IMR-90 (cell line): ENCODE measurements around the gene KIF18A.

Experiments used
- BHLHE40 ChIP-seq: fragments of 150-350 bp; IDR thresholded peaks from 2 replicates; pipeline ENCODE4 v1.6.1; 2016; ENCODE audit warnings: mild to moderate bottlenecking, low read depth, low read length
- CHD1 ChIP-seq: IDR thresholded peaks from 2 replicates; pipeline ENCODE4 v1.6.1; 2012; ENCODE audit warnings: low read depth, low read length, improper control_type of control experiment
- MAFK ChIP-seq: IDR thresholded peaks from 2 replicates; pipeline ENCODE4 v1.6.1; 2012; ENCODE audit warnings: low read depth, low read length, improper control_type of control experiment
- MXI1 ChIP-seq: IDR thresholded peaks from 2 replicates; pipeline ENCODE4 v1.6.1; 2012; ENCODE audit warnings: low read depth, mild to moderate bottlenecking, low read length, moderate library complexity, borderline replicate concordance
- POLR2A ChIP-seq: IDR thresholded peaks from 2 replicates; pipeline ENCODE4 v1.6.1; 2012; ENCODE audit warnings: mild to moderate bottlenecking, low read depth, low read length
- RAD21 ChIP-seq: IDR thresholded peaks from 2 replicates; pipeline ENCODE4 v1.6.1; 2012; ENCODE audit warnings: low read length, improper control_type of control experiment
- SMC3 ChIP-seq: fragments of 150-350 bp; IDR thresholded peaks from 2 replicates; pipeline ENCODE4 v1.6.1; 2016; ENCODE audit warnings: low read depth, mild to moderate bottlenecking, antibody characterized with exemption, low read length, moderate library complexity
- TF ChIP-seq, protein P1 (sequence below): conservative IDR thresholded peaks from 2 replicates; pipeline ENCODE4 v1.5.1; 2012; ENCODE audit warnings: mild to moderate bottlenecking, low read depth, low read length, improper control_type of control experiment
- TF ChIP-seq, protein P2 (sequence below): fragments of 150-350 bp; IDR thresholded peaks from 2 replicates; pipeline ENCODE4 v1.6.1; 2017; ENCODE audit warnings: mild to moderate bottlenecking, antibody characterized with exemption, low read length, low read depth

DNA sequence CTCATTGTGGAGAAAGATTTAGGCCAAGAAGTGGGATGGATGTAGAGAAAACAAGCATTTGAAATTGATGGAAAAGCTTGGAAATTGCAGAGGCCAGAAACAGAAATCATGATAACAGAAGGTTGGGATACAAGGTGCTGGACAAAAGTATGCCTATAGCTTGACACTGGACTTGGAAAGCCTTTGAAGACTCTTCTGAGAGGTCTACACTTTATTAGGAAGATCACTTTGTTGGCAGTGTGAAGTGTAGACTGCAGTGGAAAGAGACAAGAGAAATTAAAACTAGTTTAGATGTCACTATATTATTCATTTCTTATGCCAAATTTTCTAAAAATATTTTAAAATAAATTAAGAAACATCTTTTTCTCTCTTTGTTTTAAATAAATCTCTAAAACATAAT, 59.1 kb downstream of the KIF18A start:
- TF ChIP-seq, protein P1, sequence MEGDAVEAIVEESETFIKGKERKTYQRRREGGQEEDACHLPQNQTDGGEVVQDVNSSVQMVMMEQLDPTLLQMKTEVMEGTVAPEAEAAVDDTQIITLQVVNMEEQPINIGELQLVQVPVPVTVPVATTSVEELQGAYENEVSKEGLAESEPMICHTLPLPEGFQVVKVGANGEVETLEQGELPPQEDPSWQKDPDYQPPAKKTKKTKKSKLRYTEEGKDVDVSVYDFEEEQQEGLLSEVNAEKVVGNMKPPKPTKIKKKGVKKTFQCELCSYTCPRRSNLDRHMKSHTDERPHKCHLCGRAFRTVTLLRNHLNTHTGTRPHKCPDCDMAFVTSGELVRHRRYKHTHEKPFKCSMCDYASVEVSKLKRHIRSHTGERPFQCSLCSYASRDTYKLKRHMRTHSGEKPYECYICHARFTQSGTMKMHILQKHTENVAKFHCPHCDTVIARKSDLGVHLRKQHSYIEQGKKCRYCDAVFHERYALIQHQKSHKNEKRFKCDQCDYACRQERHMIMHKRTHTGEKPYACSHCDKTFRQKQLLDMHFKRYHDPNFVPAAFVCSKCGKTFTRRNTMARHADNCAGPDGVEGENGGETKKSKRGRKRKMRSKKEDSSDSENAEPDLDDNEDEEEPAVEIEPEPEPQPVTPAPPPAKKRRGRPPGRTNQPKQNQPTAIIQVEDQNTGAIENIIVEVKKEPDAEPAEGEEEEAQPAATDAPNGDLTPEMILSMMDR: no peak
- no peak for TF ChIP-seq SMC3
- TF ChIP-seq POLR2A: no peak
- TF ChIP-seq RAD21: no peak
- no peak for TF ChIP-seq MAFK
- TF ChIP-seq, protein P2, sequence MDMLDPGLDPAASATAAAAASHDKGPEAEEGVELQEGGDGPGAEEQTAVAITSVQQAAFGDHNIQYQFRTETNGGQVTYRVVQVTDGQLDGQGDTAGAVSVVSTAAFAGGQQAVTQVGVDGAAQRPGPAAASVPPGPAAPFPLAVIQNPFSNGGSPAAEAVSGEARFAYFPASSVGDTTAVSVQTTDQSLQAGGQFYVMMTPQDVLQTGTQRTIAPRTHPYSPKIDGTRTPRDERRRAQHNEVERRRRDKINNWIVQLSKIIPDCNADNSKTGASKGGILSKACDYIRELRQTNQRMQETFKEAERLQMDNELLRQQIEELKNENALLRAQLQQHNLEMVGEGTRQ: no peak
- no peak for TF ChIP-seq MXI1
- TF ChIP-seq CHD1: no peak
- no peak for TF ChIP-seq BHLHE40
